Activated effector memory CD4-positive, alpha-beta T cell treated with Interleukin-2 at 50 U/mL for 16 hours (primary cell): ENCODE measurements around the gene MRM1.
"Not testable (repeated sequence)": the region's sequence is repeated elsewhere in the genome, so short reads cannot be mapped to it uniquely, and the experiment has no call there.

Source experiments
- DNase-seq: peaks from one replicate; pipeline ENCODE4 v3.0.0-alpha.2; 2020

MRM1 gene

GRCh38 chr17:36602030-36602748 is 806 bp downstream of the MRM1 start:
- DNase-seq, result no peak

DNA sequence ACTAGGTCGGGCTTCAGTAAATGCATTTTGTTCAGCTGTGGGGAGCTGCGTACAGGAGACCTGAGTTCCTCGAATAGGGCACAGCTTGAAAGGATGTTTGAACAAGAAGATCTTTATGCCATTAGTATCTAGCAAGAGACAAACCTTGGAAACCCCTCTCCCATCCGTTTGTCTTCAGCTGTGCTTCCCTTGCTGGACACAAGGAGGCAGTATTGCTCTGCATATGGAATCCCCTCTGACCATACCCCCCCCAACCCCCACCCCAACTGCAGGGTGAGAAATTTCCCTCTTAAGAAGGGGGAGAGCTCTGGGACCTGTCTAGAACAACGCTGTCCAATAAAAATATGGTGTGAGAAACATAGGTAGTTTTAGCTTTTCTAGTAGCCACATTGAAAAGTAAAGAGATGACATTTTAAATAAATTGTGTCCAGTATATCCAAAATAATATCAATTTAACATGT is 1.6 kb downstream of the MRM1 start:
- DNase-seq, result peak; percentile 44

GRCh38 chr17:36605028-36605427 is 3.6 kb downstream of the MRM1 start:
- not testable (repeated sequence) for DNase-seq

GRCh38 chr17:36608280-36608679 is 6.9 kb downstream of the MRM1 start:
- DNase-seq, result no peak

GRCh38 chr17:36608794-36609497 is 7.6 kb downstream of the MRM1 start:
- DNase-seq, result no peak

- no peak for DNase-seq
Observed at GRCh38 chr17:36609498-36609862, 8.1 kb downstream of the MRM1 start.

DNA sequence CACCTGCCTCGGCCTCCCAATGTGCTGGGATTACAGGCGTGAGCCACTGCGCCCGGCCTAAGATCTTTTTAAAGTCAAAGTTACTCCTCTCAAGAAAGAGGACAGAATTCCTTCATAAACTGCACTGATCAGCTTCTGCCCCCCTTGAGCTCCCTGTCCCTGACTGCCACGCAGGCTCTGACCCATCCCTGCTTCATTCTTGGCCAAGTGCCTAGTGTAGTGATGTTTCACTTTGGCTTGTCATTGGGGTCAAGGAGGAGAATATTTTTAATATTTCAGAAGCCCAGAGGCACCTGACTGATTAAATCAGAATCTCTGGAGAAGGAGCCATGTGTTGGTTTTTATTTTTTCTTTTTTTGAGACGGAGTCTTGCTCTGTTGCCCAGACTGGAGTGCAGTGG is 9.1 kb downstream of the MRM1 start:
- no peak for DNase-seq

GRCh38 chr17:36611345-36612072 is 10.1 kb downstream of the MRM1 start:
- DNase-seq, result no peak

GRCh38 chr17:36612323-36612722 is 10.9 kb downstream of the MRM1 start:
- DNase-seq, result no peak

GRCh38 chr17:36613155-36613554 is 11.8 kb downstream of the MRM1 start:
- no peak for DNase-seq

DNA sequence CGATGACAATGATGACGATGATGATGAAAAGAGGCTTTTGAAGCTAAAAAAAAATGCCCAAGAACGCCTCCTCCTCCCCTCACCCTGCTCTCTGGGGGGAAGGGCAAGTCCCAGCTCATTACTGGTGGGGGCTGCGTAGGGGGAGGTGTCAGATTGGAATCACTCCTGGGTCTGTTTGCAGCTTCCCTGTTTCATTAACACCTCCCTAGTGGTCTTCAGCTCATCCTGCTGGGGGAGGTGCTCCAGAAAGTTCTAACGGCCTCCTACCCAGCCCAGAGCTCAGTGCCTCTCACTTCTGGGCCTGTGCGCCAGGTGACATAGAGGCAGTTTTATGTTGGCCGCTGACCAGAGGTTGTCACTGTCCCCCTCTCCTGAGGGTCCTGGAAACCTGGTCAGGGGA is 12.7 kb downstream of the MRM1 start:
- no peak for DNase-seq

DNA sequence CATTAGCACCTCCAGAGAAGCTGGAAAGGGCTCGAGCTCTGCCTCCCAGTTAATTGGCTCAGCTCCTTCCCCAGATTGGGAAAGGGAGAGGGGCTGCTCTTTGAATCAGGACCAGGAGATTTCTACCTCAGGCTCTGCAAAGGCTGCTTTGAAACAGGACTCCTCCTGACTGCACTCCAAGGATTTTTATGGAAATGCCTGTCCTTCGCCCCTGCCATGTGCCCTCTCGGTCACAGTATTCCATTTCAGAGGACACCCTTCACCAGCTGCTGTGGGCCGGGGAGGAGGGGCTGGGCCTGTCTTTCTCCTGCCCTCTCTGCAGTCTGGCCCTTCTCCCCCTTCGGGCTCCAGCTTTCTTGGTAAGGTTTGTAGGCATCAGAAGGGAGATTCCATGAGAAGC is 13.6 kb downstream of the MRM1 start:
- DNase-seq, result no peak

DNA sequence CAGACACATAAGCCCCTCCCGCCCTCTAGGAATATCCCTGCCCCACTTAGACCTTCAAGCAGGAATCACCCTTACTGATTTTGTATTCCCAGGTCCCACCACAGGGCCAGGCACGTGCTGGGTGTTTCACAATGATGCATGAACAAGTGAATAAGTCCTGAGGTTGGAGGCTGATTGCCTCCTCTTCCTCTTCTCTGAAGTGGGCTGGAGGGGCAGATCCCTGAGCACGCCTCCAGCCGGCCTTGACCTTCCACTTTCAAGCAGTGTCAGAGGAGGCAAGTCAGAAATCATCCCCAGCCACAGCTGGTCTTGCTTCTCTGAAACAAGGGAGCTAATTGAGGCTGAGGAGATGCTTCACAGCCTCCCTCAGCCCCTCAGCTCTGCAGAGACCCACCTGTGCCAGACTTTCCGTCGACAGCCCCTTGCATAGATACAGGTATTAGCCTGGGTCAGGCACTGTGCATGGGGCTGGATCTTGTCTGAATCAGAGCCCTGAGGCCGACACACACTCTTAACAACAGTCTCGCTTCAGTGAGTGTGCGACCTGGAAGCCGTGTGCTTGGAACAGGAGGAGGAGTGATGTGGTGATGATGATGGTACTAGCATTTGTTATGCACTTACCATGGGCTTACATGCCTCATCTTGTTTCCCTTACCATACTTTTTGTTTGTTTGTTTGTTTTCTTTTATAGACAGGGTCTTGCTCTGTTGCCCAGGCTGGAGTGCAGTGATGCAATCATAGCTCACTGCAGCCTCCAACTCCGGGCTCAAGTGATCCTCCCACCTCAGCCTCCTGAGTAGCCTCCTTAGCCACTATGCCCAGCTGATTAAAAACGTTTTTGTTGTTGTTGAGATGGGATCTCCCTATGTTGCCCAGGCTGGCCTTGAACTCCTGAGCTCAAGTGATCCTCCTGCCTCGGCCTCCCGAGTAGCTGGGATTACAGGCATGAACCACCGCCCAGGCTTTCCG is 15.0 kb downstream of the MRM1 start:
- DNase-seq, result no peak

DNA sequence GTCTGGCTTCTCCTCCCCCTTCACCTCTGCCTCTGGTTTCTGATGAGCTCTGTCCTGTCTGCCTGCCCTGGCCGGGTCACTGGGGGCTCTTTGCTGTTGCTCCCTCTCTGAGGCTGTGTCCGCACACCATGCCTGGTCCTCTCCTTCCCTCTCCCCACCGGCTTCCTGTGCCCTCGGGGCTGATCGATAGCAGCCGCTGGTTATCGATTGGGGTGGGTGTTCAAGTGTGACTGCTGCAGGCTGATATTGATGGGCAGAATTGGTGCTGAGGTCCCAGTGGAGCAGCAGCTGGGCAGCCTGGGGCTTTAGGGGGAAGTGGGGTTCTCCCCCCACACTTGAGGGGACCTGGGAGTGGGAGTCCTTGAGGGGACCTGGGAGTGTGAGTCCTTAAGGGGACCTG is 16.4 kb downstream of the MRM1 start:
- DNase-seq, result no peak

GRCh38 chr17:36623281-36623680 is 21.9 kb downstream of the MRM1 start:
- DNase-seq, result no peak

DNA sequence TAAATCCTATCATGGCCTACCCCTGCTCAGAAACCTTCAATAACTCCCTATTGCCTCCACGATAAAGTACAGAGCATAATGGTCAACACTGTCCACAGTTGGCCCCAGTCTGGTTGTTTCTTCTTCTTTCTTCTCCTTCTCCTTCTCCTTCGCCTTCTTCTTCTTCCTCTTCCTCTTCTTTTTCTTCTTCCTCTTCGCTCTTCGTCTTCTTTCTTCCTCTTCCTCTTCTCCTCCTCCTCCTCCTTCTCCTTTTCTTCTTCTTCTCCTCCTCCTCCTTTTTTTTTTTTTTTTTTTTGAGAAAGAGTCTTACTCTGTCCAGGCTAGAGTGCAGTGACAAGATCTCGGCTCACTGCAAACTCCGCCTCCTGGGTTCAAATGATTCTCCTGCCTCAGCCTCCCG is 23.8 kb downstream of the MRM1 start:
- DNase-seq, result no peak

DNA sequence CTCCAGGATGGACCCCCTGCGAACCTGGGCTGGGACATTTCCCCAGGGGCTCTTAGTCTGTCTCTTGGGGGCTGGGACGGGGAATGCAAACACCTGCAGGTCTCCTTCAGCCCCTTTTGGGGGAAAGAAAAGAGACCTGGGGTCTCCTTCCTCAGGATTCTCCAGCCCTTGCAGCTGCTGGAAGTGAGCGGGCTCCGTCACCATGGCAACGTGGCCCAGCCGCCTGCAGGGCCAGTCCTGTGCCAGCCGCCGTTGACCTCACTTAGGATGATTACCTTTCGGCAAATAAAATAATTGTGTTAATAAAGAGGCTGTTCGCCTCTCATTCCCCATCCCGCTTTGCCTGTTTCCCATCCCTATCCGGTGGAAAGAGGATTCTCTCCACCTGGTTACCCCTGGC is 25.7 kb downstream of the MRM1 start:
- DNase-seq, result no peak

GRCh38 chr17:36628576-36628975 is 27.2 kb downstream of the MRM1 start:
- no peak for DNase-seq

GRCh38 chr17:36629252-36629847 is 28.0 kb downstream of the MRM1 start:
- DNase-seq, result peak; percentile 64

DNA sequence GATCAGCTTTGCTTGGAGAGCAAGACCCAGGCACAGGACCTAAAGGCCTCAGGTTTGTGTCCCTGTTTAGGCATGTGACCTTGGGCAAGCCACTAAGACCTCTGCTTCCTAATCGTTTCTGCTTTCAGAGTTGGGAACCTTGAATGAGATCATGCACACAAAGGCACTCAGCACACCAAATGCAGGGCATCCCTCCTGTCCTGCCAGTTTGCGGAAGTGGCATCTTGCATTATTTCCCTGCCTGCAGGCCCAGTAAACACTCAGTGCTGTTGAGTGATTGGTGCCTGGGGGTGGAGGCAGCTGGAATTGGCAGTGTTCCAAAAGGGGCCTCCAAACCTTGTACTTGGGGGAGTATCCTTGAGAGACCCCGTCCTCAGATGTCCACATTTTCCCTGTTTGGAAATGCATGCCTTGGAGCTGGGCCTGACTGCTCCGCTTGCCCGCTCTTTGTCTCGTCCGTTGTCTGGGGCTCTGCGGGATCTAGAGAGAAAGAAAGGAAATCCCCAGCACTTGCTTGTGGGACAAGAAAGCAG is 28.7 kb downstream of the MRM1 start:
- DNase-seq, result no peak

GRCh38 chr17:36631022-36631421 is 29.6 kb downstream of the MRM1 start:
- no peak for DNase-seq
